IMR-90 (cell line): ENCODE measurements around the gene TLK2. TPM values are rescaled to one million over a fixed set of nuclear protein-coding genes. Genes with fewer than 3 reads are reported as not detected.
"Not testable (repeated sequence)": the region's sequence is repeated elsewhere in the genome, so short reads cannot be mapped to it uniquely, and the experiment has no call there.

Experiments used
- ATAC-seq: fragments of 200-7000 bp; cut with Tn5 transposase; 2 replicates; pipeline ENCODE4 v1.9.1; 2020; ENCODE audit warnings: low read depth, mild to moderate bottlenecking, moderate library complexity
- BruUV-seq: library from RNA; stranded (reverse); fragments of 400-500 nt; replicated peaks from 2 replicates; lab custom pipeline; 2021; lab: Mats Ljungman, UMichigan
- CTCF ChIA-PET: fragments of 300-600 bp; formaldehyde crosslinking; extraction: SDS; loops from one replicate; lab custom pipeline; 2021; ENCODE audit warnings: antibody characterized with exemption; lab: Yijun Ruan, JAX
- POLR2A ChIA-PET: fragments of 300-600 bp; sonication (Branson Sonifier 250); formaldehyde crosslinking; loops from one replicate; lab custom pipeline; 2022; ENCODE audit warnings: antibody characterized with exemption; ENCODE audit not compliant: unreplicated experiment; lab: Charles Lee
- DNase-seq: peaks from one replicate; pipeline ENCODE4 v3.0.0; 2013
- H2AFZ ChIP-seq: replicated peaks from 2 replicates; pipeline ENCODE3; 2013; ENCODE audit warnings: low read length, mild to moderate bottlenecking; ENCODE audit not compliant: poor library complexity
- H2AK5ac ChIP-seq: 2 replicates; pipeline ENCODE4 v1.6.1; 2013; ENCODE audit warnings: low read depth, low read length, inconsistent platforms
- H2AK9ac ChIP-seq: replicated peaks from 2 replicates; pipeline ENCODE3; 2013; ENCODE audit warnings: mild to moderate bottlenecking, low read depth, low read length, moderate library complexity; ENCODE audit not compliant: poor library complexity
- H2BK120ac ChIP-seq: 2 replicates; pipeline ENCODE4 v1.6.1; 2013; ENCODE audit warnings: low read depth, low read length, inconsistent platforms
- H2BK15ac ChIP-seq: 3 replicates; pipeline ENCODE4 v1.6.1; 2013; ENCODE audit warnings: low read depth, low read length, inconsistent platforms
- H2BK20ac ChIP-seq: 2 replicates; pipeline ENCODE4 v1.6.1; 2013; ENCODE audit warnings: low read depth, mild to moderate bottlenecking, inconsistent platforms, low read length, moderate library complexity
- H2BK5ac ChIP-seq: 2 replicates; pipeline ENCODE4 v1.6.1; 2013; ENCODE audit warnings: mild to moderate bottlenecking, low read depth, low read length, inconsistent platforms; ENCODE audit not compliant: poor library complexity, severe bottlenecking
- H3K14ac ChIP-seq: replicated peaks from 2 replicates; pipeline ENCODE4 v1.6.1; 2013; ENCODE audit warnings: low read depth, low read length, inconsistent platforms
- H3K18ac ChIP-seq: 2 replicates; pipeline ENCODE4 v1.6.1; 2013; ENCODE audit warnings: low read depth, low read length, control low read depth
- H3K23ac ChIP-seq: 2 replicates; pipeline ENCODE4 v1.6.1; 2013; ENCODE audit warnings: low read depth, low read length, inconsistent platforms
- H3K27ac ChIP-seq: 2 replicates; pipeline ENCODE4 v1.5.1; 2013; ENCODE audit warnings: mild to moderate bottlenecking, control low read depth, low read length; ENCODE audit not compliant: insufficient read depth
- H3K27me3 ChIP-seq: 2 replicates; pipeline ENCODE4 v1.6.1; 2013; ENCODE audit warnings: low read length; ENCODE audit not compliant: control insufficient read depth, insufficient read depth
- H3K36me3 ChIP-seq: 2 replicates; pipeline ENCODE4 v1.6.1; 2013; ENCODE audit warnings: low read length, mixed read lengths; ENCODE audit not compliant: control insufficient read depth, insufficient read depth
- H3K4ac ChIP-seq: 2 replicates; pipeline ENCODE4 v1.6.1; 2013; ENCODE audit warnings: low read depth, low read length, inconsistent platforms
- H3K4me1 ChIP-seq: 2 replicates; pipeline ENCODE4 v1.6.1; 2013; ENCODE audit warnings: low read length, mixed read lengths; ENCODE audit not compliant: control insufficient read depth, insufficient read depth
- H3K4me2 ChIP-seq: 2 replicates; pipeline ENCODE4 v1.6.1; 2013; ENCODE audit warnings: low read depth, mild to moderate bottlenecking, control low read depth, low read length, moderate library complexity
- H3K4me3 ChIP-seq: 2 replicates; pipeline ENCODE4 v1.5.1; 2013; ENCODE audit warnings: low read depth, mild to moderate bottlenecking, control low read depth, low read length, moderate library complexity; ENCODE audit not compliant: insufficient read depth
- H3K56ac ChIP-seq: 2 replicates; pipeline ENCODE4 v1.6.1; 2013; ENCODE audit warnings: low read length, inconsistent platforms; ENCODE audit not compliant: insufficient read depth; ENCODE audit errors: extremely low read depth
- H3K79me1 ChIP-seq, 2 experiments: 2 replicates each; pipeline ENCODE4 v1.6.1; 2013; ENCODE audit warnings: low read length in 2 of 2, inconsistent platforms in 1 of 2, low read depth in 1 of 2
- H3K9ac ChIP-seq: 2 replicates; pipeline ENCODE4 v1.6.1; 2013; ENCODE audit warnings: low read depth, low read length, control low read depth
- H3K9me1 ChIP-seq: 2 replicates; pipeline ENCODE4 v1.6.1; 2013; ENCODE audit warnings: low read length, inconsistent platforms; ENCODE audit not compliant: insufficient read depth
- H3K9me3 ChIP-seq: 2 replicates; pipeline ENCODE4 v1.6.1; 2013; ENCODE audit warnings: low read length; ENCODE audit not compliant: control insufficient read depth, insufficient read depth
- H4K20me1 ChIP-seq: 2 replicates; pipeline ENCODE4 v1.6.1; 2013; ENCODE audit warnings: low read length, inconsistent platforms; ENCODE audit not compliant: insufficient read depth
- H4K5ac ChIP-seq: 2 replicates; pipeline ENCODE4 v1.6.1; 2013; ENCODE audit warnings: mild to moderate bottlenecking, low read depth, low read length, control low read depth
- H4K8ac ChIP-seq, 2 experiments: 2 replicates each; pipeline ENCODE4 v1.6.1; 2013; ENCODE audit warnings: low read depth in 2 of 2, low read length in 2 of 2, control low read depth in 1 of 2, inconsistent platforms in 1 of 2
- H4K91ac ChIP-seq: 2 replicates; pipeline ENCODE4 v1.6.1; 2013; ENCODE audit warnings: low read depth, low read length, inconsistent platforms; ENCODE audit not compliant: insufficient read depth
- WGBS, 2 experiments: methylation state at CpG; one replicate each; pipeline versions ENCODE4 v1.1.5 to v1.1.7; 2013; ENCODE audit warnings: missing lambda C conversion rate in 2 of 2; ENCODE audit not compliant: insufficient read length in 1 of 2; ENCODE audit errors: extremely low coverage in 2 of 2; 5-methylcytosine and 5-hydroxymethylcytosine counted together
- dilution Hi-C: fragments of 300-500 bp; cut with HindIII; formaldehyde crosslinking; loops from one replicate; pipeline ENCODE4 v1.14.3; 2018; ENCODE audit warnings: low sequenced_read_pairs; ENCODE audit not compliant: unreplicated experiment
- in situ Hi-C: fragments of 300-500 bp; cut with MboI; formaldehyde crosslinking; loops from 3 replicates; pipeline ENCODE4 v1.14.3; 2019; ENCODE audit warnings: low sequenced_read_pairs, inconsistent platforms, mixed read lengths
- intact Hi-C: fragments of 100-400 bp; cut with micrococcal nuclease; formaldehyde crosslinking; loops from 2 replicates; pipeline ENCODE4 v1.10.0; 2022
- polyA plus RNA-seq, 3 experiments: library from polyadenylated mRNA; depleted of rRNA; stranded (reverse); fragments of >200 nt; gene quantifications; 2 replicates each; pipeline ENCODE4 v1.2.3, GENCODE V29; 2012; ENCODE audit warnings: low replicate concordance in 1 of 3
- total RNA-seq: library from RNA; depleted of rRNA; stranded (reverse); fragments of >200 nt; gene quantifications from 2 replicates; pipeline ENCODE4 v1.2.3, GENCODE V29; 2012

TLK2 gene
- total and polyA plus RNA-seq, 2 of the 4 experiments (the other 2 are of a cell fraction): 35.7 to 39.4 TPM

DNA sequence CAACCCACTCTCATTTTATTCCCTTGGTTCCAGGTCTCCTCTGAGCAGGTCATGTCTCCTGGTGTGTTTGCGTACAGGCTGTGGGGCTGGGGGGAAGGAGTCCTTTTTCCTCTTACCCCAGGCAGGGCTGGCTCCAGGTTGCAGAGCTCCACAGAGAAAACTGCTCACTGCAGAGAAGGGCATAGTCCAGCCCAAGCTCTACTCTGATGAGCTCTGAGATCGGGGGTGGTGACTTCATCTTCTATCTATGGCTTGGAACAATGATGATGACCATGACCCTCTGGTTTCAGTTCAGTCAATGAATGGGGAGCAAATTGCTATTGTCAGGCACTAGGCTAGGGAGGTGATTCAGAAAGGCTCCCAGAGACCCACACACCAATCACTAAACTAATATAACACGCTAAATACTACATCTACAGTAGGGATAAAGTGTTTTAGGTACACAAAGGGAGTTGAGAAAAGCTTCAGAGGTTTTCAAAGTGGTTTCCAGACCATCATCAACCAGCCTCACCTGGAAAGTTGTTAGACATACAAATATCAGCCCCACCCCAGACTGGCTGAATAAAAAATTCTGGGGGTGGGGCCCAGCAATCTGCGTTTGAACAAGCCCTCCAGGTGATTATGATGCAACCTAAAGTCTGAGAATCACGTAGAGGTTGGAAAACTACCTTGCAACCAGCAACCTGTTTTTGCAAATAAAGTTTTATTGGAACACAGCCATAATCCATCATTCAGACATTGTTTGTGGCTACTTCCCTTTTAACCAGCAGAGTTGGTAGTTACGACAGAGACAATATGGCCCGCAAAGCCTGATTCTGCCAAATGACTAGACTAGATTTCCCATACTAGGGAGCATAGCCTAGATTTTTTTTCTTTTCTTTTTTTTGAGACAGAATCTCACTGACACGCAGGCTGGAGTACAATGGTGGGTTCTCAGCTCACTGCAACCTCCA, 5.3 kb upstream of the TLK2 start:
- POLR2A ChIA-PET, H3K4ac ChIP-seq, H3K56ac ChIP-seq, H3K14ac ChIP-seq, H3K18ac ChIP-seq, H3K36me3 ChIP-seq, H3K27ac ChIP-seq, H3K27me3 ChIP-seq, ATAC-seq, H2BK120ac ChIP-seq, H4K8ac ChIP-seq, H3K23ac ChIP-seq, CTCF ChIA-PET, H2BK20ac ChIP-seq, H2BK5ac ChIP-seq, H2BK15ac ChIP-seq, H3K4me1 ChIP-seq, H2AFZ ChIP-seq, intact Hi-C loops, H4K91ac ChIP-seq, dilution Hi-C loops, H4K20me1 ChIP-seq, H2AK5ac ChIP-seq, BruUV-seq, H4K5ac ChIP-seq, H3K4me2 ChIP-seq, H2AK9ac ChIP-seq, H3K9me1 ChIP-seq, in situ Hi-C loops, H3K4me3 ChIP-seq, H3K9me3 ChIP-seq, H3K9ac ChIP-seq, DNase-seq: not testable (repeated sequence)
- H3K79me1 ChIP-seq: peaks cover 10 to 19% of the 10 kb centered on the region in 2 experiments
- 100% methylated on average over 1 of the region's 8 CpGs; no CpG with 5 or more reads in 1 of the 2 experiments for whole genome bisulfite sequencing, 2 experiments

DNA sequence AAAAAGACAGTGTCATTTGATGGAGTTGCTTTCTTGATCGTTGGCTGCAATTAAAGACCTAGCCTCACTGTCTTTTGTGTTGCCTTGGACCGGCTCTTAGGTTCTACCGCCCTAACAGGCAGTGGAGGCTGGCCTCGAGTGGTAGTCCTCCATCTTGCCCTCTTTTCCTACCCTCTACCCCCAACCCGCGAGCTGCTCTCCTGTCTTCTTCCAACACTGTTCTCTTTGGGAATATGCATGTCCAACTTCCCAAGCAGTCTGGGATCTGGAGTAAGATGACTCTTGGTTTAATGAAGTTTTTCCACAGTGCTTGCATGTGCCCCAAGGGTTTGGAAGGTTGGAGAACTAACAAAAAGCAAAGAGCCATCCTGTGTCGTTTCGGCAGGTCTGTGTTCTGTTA, 1.5 kb upstream of the TLK2 start:
- Histone ChIP-seq H2AK5ac (peak overlapping the region; percentile 59; the same call in 1 of the 2 replicates), H4K5ac (peak overlapping the region; percentile 63; the same call in 1 of the 2 replicates), H3K79me1 (peaks cover 10 to 19% of the 10 kb centered on the region in 2 experiments), H3K4me3 (peak overlapping the region; percentile 79), H3K14ac (peak overlapping the region; percentile 1; the same call in 1 of the 2 replicates), H3K4me2 (peak overlapping the region; percentile 90), H3K23ac (peak overlapping the region; percentile 82; the same call in 1 of the 2 replicates)
- H3K4ac ChIP-seq, ATAC-seq, H2BK5ac ChIP-seq, H3K36me3 ChIP-seq, intact Hi-C loops, H3K27me3 ChIP-seq, H3K18ac ChIP-seq, H2BK20ac ChIP-seq, CTCF ChIA-PET, DNase-seq, H3K56ac ChIP-seq, H2AFZ ChIP-seq, in situ Hi-C loops, H3K9ac ChIP-seq, H2AK9ac ChIP-seq, H4K8ac ChIP-seq, H3K9me1 ChIP-seq, H3K4me1 ChIP-seq, dilution Hi-C loops, H2BK15ac ChIP-seq, H3K9me3 ChIP-seq, H2BK120ac ChIP-seq, H4K20me1 ChIP-seq, POLR2A ChIA-PET, H3K27ac ChIP-seq, H4K91ac ChIP-seq: not testable (repeated sequence)
- TSS peak; percentile 36 for BruUV-seq
- 88% methylated on average over 2 of the region's 8 CpGs; no CpG with 5 or more reads in 1 of the 2 experiments for WGBS, 2 experiments
